NCI-H2227 treated with DMSO at 0.1 percent for 48 hours (cell line): ENCODE measurements around the gene PRKCH.

Experiments used
- DNase-seq: peaks from one replicate; lab custom pipeline; 2025; lab: John Stamatoyannopoulos, UW

PRKCH gene

DNA sequence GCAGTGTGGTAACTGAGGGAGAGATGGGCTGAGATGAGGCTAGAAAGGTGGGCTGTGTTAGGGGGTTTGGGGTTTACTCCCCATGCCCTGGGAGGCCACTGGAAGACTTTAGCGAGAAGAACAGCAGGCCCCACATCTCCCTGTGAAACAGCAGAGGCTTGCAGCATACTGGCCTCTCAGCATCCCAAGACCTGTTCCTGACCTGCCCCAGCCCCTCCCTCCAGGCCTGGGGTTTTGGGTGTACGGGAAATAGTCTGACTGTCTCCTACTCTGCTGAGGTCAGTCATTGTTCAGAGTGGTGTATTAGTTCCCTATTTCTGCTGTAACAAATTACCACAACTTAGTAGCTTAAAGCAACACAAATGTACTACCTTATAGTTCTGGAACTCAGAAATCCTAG is 270.5 kb downstream of the PRKCH start:
- no peak for DNase-seq

DNA sequence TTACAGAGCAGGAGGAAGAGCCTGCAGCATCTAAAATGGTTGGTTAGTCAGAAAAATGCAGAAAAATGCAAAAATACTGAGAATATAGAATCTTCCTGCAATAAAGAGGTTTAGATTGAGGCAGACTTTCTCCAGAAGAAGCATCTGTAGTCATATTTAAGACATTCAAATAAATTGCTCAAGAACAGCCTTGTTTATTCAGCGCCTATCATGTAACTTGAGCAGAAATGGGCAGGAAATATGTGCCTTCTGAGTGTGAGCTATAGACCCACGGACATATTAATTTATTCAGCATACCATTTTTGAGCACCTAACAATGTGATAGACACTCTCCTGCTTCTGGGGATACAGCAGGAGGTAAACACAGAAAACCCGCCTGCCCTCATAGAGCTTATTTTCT is 272.0 kb downstream of the PRKCH start:
- no peak for DNase-seq

- no peak for DNase-seq
Observed at GRCh38 chr14:61596990-61597389, 275.6 kb downstream of the PRKCH start.

DNA sequence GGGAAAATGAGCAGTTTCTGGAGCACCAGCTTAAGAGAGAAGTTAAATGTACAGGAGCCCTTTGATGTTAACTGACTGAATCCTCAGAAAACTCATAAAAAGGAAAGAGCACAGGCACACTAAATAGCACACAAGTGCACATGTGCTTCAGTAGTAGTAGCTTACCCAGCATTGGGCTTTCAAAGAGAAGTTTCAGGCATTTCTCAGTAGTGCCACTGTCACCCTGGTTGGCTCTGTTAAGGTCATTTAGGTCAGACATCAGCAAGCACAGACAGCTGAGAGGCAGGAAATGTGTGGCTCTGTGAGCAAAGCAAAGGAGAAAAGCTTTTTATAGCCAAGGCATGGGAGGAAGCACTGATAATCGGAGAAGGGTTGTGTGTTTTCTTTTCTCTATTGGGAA is 277.6 kb downstream of the PRKCH start:
- no peak for DNase-seq

- DNase-seq, result no peak
Observed at GRCh38 chr14:61599942-61600341, 278.6 kb downstream of the PRKCH start.
